Lower leg skin (tissue), 4 donors: Measurements from ENCODE around the gene JPH3. TPM values are rescaled to one million over a fixed set of nuclear protein-coding genes. Genes with fewer than 3 reads are reported as not detected.

Experiments
- DNase-seq, 2 donors: peaks; one replicate each; pipeline ENCODE4 v3.0.0-alpha.2; 2019; ENCODE audit warnings: low spot score in 2 of 2
- H3K4me3 ChIP-seq: fragments of 200-600 bp; sonication (generic); 2 replicates; pipeline ENCODE4 v1.5.1; 2017; ENCODE audit warnings: mild to moderate bottlenecking, low read depth; ENCODE audit not compliant: poor library complexity, severe bottlenecking
- CTCF ChIP-seq, 3 donors: fragments of 450-650 bp; IDR thresholded peaks; one replicate each; pipeline ENCODE4 v1.5.1; 2016; ENCODE audit warnings: antibody characterized with exemption in 3 of 3, mild to moderate bottlenecking in 3 of 3, moderate library complexity in 2 of 3
- POLR2A ChIP-seq, 2 donors: fragments of 450-650 bp; IDR thresholded peaks; one replicate each; pipeline ENCODE4 v1.6.1; 2016 to 2017; ENCODE audit warnings: antibody characterized with exemption in 2 of 2, mild to moderate bottlenecking in 1 of 2, moderate library complexity in 1 of 2
- WGBS, 2 donors: methylation state at CpG; one replicate each; pipeline ENCODE4 v1.1.5; 2018; 5-methylcytosine and 5-hydroxymethylcytosine counted together
- intact Hi-C: fragments of 100-400 bp; cut with DNase I; formaldehyde crosslinking; loops from one replicate; pipeline ENCODE4 v1.15.0; 2023; ENCODE audit warnings: low total_unique reads
- total RNA-seq, 4 donors: library from RNA; depleted of rRNA; stranded (reverse); fragments of >200 nt; gene quantifications; one replicate each; pipeline ENCODE4 v1.1.0, GENCODE V29; 2016

Gene JPH3
- total RNA-seq, 4 donors from 2014 or later, result not detected

GRCh38 chr16:87686697-87687096 lies 84.4 kb downstream of the JPH3 start:
- TF ChIP-seq POLR2A (IDR thresholded peaks at IDR 0.05) (no peak), CTCF (IDR thresholded peaks at IDR 0.05) (no peak)
- no peak for DNase-seq
- WGBS, 2 donors, result 53 to 73% methylated on average over 10 to 13 of the region's 13 CpGs
- H3K4me3 ChIP-seq, result no peak overlapping the region
- intact Hi-C loops, result no loop called here

- 57 to 63% methylated on average over 27 to 29 of the region's 31 CpGs for WGBS, 2 donors
- no peak for DNase-seq
- no peak for TF ChIP-seq POLR2A (IDR thresholded peaks at IDR 0.05)
- TF ChIP-seq CTCF (IDR thresholded peaks at IDR 0.05), result no peak
- H3K4me3 ChIP-seq, result no peak overlapping the region
- intact Hi-C loops, result no loop called here
Measured at GRCh38 chr16:87687126-87687910, 85.0 kb downstream of the JPH3 start.

- 80 to 89% methylated on average over 13 of the region's 14 CpGs for WGBS, 2 donors
- no peak for DNase-seq
- intact Hi-C loops, result no loop called here
Measured at GRCh38 chr16:87687998-87688529, 85.8 kb downstream of the JPH3 start.

GRCh38 chr16:87688876-87689815 lies 86.8 kb downstream of the JPH3 start:
- intact Hi-C loops, result no loop called here
- no peak overlapping the region for H3K4me3 ChIP-seq
- WGBS, 2 donors, result 82 to 88% methylated on average over 39 to 42 of the region's 45 CpGs
- no peak for DNase-seq
- TF ChIP-seq POLR2A (IDR thresholded peaks at IDR 0.05) (no peak), CTCF (IDR thresholded peaks at IDR 0.05) (no peak)

More at GRCh38 chr16:87687998-87688529, 85.8 kb downstream of the JPH3 start:
- no peak for TF ChIP-seq POLR2A (IDR thresholded peaks at IDR 0.05)
- TF ChIP-seq CTCF (IDR thresholded peaks at IDR 0.05), result no peak
- no peak overlapping the region for H3K4me3 ChIP-seq

GRCh38 chr16:87689956-87690465 lies 87.7 kb downstream of the JPH3 start:
- no peak overlapping the region for H3K4me3 ChIP-seq
- DNase-seq, result no peak
- 87 to 92% methylated on average over 28 to 45 of the region's 46 CpGs for WGBS, 2 donors
- intact Hi-C loops, result no loop called here
- TF ChIP-seq POLR2A (IDR thresholded peaks at IDR 0.05), result no peak
- TF ChIP-seq CTCF (IDR thresholded peaks at IDR 0.05), result no peak
